ENCODE data around the gene ZSWIM7.
"Not testable (repeated sequence)": the region's sequence is repeated elsewhere in the genome, so short reads cannot be mapped to it uniquely, and the experiment has no call there.

ZSWIM7 gene

DNA sequence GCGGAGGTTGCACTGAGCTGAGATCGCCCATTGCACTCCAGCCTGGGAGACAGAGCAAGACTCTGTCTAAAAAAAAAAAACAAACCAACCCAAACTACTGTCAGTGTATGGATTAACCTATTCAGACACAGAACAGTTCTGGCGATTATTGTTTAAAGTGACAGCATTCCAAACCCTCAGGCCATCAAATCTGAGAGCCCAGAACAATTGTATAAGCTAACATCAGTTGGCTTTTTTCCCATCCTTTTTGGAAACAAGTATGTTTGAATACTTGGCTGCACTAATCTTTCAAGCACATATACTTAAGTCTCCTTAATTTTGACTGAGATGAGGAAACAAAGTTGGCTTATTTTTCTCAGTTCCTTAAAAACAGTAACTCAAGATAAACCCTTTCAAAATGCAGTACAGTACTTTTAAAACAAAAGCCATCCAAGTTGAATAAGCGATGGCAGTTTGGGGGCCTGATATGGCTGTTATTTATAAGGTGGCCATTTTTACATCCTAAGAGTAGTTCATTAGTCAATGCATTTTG is 1.4 kb downstream of the ZSWIM7 start:
- no peak for DNase-seq

DNA sequence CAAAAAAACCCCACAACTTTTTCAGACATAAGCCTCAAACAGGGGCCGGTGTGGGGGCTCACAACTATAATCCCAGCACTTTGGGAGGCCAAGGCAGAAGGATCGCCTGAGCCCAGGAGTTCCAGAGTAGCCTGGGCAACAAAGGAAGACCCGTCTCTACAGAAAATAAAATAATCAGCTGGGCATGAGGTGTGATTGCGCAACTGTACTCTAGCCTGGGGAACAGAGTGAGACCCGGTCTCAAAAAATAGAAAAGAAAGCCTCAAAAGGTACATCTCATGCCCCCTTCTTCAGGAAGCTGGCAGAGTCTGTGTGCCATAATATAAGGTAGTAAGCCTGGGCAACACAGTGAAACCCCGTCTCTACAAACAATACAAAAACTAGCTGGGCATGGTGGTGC is 3.2 kb downstream of the ZSWIM7 start:
- DNase-seq, result no peak

DNA sequence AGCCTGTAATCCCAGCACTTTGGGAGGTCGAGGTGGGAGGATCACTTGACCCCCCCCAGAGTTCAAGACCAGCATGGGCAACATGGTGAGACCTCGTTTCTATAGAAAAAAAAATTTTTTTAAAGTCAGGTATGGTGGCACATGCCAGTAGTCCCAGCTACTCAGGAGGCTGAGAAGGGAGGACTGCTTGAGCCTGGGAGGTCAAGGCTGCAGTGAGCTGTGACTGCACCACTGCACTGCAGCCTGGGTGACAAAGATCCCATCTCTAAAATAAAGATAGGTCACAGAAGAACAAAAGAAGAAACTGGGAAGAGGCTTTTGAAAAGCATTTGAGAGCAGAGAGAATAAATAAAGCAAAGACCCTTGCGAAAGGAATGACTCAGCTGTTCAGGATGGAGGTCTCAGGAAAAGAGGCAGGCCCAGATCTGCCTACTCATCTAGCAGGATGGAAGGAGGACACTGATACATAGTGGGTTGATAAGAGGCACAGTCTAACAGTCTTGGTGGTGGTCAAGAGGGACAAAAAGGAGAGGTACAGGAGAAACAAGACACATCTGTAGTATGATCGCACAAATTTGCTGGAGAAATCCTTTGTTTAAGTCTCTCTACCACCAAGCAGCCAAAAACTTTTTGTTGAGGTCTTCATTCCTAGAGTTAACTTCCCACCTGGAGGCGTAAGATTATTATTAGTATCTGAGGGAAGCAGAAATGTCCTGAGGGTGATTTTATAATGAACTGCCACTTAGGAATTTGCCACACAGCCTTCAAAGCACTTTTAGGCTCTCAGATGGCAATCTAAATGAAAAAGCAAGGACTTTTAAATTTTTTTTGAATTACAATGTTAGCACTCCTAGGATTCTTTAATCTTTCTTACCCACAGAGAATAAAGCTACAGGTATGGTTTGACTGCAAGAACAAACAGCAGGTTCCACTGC is 17.6 kb downstream of the ZSWIM7 start:
- no peak for DNase-seq

DNA sequence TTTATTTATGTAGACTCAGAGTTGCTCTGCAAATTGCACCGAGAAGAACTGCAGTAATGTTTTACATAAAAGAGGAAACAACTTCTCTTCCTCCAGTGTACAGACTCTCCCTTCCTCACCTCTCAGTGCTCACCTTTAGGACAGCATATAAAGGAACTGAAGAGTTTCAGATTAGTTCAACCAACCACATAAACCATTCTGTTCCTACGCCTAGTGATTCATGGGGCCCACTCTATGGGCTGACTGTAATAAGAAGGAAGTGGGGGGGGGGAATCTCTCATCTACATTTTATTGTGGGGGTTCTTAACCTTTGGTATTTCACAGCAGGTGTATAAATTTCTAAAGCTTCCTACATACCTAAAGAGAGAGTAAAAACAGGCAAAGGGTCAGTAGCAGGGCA is 18.3 kb downstream of the ZSWIM7 start:
- no peak for DNase-seq

DNA sequence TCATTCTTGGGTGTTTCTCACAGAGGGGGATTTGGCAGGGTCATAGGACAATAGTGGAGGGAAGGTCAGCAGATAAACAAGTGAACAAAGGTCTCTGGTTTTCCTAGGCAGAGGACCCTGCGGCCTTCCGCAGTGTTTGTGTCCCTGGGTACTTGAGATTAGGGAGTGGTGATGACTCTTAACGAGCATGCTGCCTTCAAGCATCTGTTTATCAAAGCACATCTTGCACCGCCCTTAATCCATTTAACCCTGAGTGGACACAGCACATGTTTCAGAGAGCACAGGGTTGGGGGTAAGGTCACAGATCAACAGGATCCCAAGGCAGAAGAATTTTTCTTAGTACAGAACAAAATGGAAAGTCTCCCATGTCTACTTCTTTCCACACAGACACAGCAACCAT is 20.5 kb downstream of the ZSWIM7 start:
- not testable (repeated sequence) for DNase-seq

DNA sequence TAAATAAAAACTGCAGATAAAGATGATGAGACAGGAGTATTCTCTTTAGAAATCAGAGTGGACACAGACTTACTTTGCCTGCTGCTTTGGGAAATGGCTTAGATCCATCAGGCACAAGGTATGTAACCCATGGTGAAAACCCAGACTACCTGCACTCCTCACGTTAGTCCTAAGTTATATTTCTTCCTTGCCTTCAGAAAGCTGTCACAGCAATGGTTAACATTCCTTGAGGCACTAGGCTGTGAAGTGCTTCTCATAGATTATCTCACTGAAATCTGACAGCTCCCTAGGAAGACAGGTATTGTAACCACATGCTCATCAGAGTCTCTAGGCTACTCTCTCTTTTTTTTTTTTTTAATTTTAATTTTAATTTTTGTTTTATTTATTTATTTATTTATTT is 20.9 kb downstream of the ZSWIM7 start:
- DNase-seq, result no peak

DNA sequence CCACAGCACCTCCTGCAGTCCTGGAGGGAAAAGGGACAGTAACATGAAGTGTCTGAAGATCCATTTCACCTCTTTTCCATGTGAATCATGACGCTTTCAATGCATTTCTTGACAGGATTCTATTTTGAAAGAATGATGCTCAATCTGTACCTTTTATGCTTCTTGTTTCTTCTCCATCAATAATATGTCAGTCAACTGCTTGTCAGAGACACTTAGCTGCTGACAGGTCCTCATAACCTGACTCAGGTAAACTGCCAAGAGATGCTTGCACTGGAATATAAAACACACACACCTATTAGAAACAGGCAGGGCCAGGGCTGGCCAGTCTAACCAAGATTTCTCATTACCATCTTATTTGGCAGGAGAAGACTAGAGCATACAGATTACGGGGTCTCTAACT is 21.6 kb downstream of the ZSWIM7 start:
- DNase-seq, result no peak

DNA sequence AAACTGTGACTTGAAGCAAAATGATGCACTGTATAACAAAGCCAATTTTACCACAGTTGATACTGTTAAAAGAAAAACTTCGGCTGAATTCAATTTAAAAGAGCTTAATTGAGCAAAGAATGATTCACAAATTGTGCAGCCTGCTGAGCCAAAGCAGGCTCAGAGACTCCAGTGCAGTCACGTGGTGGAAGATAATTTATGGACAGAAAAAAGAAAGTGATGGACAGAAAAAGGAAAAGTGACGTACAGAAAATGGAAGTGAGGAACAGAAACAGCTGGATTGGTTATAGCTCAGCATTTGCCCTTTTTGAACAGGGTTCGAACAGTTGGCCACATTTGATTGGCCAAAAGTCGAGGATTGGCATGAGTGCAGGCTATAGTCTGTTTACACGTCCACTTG is 25.7 kb downstream of the ZSWIM7 start:
- DNase-seq, result no peak

DNA sequence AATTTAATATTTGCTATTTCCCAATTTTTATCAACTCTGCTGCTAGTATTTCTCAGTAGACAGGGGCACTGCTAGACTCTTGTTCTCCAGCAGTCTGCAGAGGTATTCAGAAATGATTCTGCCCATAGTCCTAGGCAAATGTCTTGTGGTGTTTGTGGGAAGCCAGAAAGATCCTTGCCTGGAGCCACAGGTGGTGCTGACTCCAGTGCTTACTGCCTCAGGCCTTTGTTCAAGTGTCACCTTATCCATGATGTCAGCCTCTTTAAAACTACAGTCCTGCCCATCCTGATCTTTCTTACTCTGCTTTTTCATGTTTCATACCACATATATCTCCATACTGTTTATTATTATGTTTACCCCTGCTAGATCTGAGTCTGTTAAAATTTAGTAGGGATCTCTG is 26.5 kb downstream of the ZSWIM7 start:
- DNase-seq, result no peak

DNA sequence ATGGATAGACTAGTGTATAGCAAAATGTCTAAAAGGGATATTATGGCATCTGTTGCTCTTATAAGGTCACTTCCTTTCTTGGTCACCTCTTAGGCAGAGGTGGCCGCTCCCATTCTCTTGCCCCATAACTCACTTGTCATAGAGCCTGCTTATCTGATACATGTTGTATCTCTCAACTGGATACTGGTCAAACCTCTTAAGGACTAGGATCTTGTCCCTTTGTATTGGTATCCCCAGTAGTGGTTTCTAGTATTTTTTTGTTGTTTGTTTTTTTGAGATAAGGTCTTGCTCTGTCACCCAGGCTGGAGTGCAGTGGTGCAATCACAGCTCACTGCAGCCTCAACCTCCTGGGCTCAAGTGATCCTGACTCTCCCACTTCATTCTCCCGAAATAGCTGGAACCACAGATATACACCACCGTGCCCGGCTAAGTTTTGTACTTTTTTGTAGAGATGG is 27.0 kb downstream of the ZSWIM7 start:
- no peak for DNase-seq

DNA sequence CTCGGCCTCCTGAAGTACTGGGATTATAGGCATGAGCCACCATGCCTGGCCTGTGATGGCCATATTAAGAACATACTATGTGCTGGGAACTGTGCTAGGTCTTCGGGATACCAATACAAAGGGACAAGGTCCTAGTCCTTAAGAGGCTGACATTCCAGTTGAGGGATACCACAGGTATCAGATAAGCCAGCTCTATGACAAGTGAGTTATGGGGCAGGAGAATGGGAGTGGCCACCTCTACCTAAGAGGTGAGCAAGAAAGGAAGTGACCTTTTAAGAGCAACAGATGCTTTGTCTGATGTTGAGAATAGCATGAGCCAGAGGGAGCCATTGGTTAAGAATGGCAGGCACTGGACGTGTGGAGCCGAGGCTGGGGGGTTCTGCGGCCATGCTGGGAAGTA is 27.6 kb downstream of the ZSWIM7 start:
- no peak for DNase-seq

DNA sequence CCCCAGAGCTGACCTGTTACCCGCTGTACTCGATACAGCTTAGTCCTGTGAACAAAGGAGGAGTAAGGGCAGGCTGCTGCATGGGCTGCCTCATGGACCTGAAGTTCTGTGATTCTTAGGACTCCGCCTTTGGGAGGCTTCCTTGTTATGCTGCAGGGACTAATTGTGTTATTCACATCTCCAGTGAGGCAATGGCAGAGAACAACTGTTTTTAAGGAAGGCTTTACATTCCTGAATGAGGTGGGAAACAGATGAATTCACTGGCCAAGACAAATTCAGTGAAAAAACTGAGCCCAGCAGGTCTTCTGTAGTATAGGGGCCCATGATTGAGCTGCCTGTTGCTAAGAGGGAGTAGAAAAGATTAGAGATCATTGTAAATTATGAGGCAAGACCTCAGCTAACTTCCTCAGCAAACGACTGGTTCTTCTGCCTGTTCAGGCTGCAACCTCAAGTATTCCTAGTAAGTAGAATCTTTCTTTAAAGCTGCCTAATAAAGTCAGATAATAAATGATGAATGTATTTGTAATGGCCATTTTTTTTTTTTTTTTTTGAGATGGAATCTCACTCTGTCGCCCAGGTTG is 28.3 kb downstream of the ZSWIM7 start:
- no peak for DNase-seq

DNA sequence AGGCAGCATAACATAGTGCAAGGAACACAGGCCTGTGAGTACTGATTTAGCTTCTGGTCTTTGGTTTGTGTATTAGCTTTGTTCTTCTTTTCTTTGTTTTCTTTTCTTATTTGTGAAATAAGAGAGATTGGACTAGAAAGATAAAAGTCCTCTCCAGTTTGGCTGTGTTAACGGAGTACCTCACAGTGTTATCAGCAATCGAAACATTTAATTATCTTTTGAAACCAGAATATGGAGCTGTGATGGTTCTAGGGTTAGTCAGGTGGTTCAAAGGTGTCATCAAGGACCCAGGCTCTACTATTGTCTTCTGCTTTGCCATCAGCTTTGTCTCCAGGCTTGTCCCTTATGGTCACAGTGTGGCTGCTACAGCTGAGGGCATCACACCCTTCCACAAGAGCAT is 29.0 kb downstream of the ZSWIM7 start:
- no peak for DNase-seq

DNA sequence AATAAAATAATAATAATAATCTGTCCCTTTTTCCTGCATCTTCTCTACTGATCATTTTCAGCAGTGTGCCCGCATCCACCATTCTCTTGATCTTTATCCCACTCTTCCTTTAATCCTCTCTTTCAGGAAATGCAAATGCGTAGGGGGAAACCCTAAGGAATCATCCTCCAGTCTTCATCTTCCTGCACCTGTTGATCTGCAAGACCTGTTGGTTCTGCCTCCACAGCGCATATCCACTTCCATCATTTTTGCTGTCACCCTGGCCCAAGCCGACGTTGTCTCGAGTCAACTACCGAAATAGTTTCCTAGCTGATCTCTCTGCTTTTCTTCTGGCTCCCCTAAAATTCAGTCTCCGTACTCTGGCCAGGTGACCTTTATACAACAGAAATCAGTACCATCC is 30.0 kb downstream of the ZSWIM7 start:
- no peak for DNase-seq

DNA sequence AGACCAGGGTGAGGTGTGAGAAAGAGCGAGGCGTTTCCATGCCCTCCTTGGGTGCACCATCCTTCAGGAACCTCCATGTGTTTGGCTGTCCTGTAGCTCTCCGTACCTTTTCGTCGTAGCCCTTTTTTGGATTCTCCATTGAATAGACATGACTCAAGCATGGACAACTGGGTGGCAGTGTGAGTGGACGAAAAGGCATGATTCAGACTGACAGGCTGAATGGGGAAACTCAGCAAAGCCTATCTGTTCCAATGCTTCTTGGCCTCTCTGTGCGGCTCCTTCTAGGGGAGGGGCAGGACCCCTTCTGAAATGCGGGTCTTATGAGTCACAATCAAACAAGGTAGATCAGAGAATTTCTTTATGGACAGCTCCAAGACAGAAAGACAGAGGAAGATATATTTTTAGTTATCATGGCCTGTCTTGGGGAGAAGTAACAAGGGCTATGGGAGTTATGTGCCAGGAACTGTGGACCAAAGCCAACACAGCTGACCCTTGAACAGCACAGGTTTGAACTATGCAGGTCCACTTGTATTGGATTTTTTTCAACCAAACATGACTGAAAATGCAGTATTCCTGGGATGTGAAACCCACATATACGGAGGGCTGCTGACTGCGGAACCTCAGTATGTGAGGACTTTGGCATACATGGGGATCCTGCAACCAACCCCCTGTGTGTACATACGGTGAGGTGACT is 31.7 kb downstream of the ZSWIM7 start:
- no peak for DNase-seq

DNA sequence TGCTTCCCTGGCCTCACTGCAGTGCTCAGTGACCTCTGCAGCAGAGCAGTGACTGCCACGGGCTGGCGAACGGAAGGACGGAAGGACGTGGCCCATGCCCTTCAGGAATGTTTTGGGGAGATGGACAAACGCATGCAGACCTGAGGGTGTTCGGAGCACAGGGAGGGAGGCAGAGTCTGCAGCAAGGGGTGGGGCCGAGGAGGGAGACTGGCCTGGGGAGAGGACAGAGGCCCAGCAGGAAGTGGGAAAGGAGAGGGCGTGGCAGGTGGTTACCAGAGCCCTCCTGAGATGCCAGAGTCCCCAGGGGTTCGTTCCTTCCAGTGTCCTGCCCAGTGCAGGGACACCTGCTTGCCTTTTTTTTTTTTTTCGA is 32.6 kb downstream of the ZSWIM7 start:
- DNase-seq, result no peak

DNA sequence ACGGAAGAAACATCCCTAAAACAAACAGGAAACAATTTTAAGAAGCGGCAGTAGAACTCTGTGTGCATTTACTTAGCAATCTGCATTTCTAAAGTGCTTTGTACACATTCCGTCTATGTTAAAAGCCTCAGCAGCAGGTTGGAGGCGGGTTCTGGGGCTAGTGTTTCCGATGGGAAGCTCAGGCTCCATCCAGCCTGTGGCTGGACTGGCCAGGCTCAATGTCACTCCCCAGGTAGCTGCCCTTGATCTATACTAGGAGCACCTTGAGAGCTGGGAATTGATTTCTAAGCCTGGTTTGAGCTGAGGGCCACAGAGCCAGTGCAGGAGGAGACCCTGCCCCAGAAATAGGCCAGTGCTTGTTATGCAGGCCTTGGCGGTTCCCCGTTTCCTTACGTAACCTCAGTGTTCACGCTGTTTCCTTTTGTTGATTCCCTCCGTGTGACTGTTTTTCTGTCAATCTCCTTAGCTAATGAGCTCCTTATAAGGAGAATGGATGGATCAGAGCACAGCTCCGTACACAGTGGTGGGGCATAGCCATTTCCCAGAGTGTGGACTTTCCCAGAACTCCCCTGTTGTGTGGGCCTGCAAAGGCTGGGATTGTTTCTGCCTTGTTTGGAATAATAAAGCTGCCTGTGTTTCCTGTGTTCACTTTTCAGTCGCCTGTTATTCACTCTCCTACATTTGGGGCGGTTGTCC is 33.2 kb downstream of the ZSWIM7 start:
- DNase-seq, result no peak

DNA sequence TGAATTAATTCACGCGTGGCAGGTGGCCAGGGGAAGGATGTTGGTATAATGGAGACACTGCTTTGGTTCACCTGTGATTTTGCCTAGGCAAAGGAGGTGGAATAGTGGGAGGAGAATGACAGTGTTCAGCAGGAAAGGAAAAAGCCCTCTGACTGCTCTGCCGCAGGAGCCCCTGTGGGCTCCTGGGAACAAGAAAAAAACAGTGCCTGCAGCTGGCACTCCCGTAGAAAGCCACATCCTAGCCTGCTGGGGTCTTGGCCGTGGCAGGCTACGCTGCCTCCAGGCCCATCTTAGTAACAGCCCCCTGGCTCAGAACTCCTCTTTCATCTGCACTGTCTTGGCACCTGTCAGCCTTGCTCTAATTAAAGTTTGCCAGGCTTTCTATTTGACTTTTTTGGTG is 34.0 kb downstream of the ZSWIM7 start:
- DNase-seq, result no peak

DNA sequence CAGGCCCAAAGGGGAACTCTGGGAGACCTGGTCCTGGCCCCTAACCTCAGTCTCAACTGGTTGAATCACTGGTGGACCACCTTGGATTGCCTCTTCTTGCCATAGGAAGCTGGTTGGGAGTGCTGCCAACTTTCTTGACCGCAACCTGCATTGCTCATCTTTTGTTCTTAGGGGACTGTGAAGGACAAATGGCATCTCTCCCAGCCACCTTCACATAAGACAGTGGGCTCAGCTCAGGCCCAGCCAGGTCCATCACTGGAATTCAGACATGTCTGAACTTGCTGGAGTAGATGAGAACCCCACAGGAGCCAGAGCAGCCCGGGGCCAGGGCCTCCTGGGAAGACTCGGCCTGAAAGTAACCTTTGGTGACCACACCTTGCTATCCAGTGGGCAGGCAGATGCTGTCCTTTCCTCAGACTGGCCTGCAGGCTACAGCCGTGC is 35.8 kb downstream of the ZSWIM7 start:
- no peak for DNase-seq

DNA sequence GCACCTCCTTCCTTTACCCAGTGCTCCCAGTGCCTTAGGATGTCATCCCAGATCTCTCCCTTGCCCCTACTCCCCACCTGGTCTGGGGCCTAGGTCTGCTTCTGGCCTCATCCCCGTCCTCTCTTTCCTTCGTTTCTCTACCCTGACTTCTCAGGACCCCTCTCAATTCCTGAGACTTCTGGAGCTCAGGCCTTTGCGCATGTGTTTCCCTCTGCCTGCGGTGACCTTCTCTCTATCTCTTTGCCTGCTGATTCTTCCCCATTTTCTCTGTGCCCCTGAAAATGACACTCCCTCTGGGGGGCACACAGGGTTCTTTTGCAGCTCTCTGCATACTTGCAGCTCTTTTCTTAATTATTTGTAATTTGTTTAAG is 41.0 kb downstream of the ZSWIM7 start:
- no peak for DNase-seq

DNA sequence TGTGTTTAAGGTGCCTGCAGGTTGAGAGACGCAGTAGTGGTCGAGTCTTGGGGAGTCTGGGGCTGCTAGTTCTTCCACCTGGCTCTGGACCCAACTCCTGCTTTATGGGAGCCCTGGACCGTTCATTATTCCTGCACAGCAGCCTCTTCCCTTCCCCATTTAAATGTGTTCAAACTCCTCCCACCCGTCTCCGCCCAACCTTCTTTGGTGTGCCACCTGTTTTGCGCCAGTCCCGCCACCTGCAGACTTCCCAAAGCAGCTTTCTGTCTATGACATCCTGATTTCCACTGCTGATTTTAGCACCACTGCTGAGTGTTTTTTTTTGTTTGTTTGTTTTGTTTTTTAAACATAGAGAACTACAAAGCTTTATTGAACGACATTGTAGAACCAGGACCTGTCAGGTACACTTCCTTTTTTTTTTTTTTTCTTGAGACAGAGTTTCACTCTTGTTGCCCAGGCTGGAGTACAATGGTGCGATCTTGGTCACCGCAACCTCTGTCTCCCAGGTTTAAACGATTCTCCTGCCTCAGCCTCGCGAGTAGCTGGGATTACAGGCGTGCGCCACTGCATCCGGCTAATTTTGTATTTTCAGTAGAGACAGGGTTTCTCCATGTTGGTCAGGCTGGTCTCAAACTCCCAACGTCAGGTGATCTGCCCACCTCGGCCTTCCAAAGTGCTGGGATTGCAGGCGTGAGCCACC is 41.7 kb downstream of the ZSWIM7 start:
- no peak for DNase-seq

DNA sequence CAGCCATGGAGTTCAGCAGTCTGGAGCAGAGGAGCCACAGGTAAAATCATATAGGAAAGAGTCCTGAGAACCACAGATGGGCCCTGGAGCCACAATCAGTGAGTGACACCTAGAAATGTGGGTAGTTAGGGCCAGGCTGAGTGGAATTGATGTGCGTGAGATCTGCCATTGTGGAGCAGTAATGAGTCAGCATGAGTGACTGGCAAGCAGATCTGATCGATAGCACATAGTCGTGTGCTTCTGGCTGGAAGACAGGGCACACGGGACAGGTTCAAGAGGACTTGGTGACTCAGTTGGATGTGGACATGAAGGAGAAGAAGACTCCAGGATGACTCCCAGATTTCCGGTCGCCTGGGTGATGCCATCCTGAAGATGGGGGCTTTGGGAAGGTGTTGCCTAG is 42.3 kb downstream of the ZSWIM7 start:
- no peak for DNase-seq
